K562 (cell line): ENCODE measurements around the gene UNC5C. TPM values are rescaled to one million over a fixed set of nuclear protein-coding genes. Genes with fewer than 3 reads are reported as not detected.

Experiments
- ATAC-seq: fragments of 200-7000 bp; cut with Tn5 transposase; 3 replicates; pipeline ENCODE4 v1.9.1; 2020; ENCODE audit warnings: moderate library complexity
- BruUV-seq: library from RNA; stranded (reverse); fragments of 400-500 nt; replicated peaks from 2 replicates; lab custom pipeline; 2021; lab: Mats Ljungman, UMichigan
- CTCF ChIA-PET: fragments of 300-600 bp; formaldehyde crosslinking; extraction: SDS; loops from one replicate; lab custom pipeline; 2021; ENCODE audit warnings: low intra/inter-chr PET ratio; lab: Yijun Ruan, JAX
- POLR2A ChIA-PET: fragments of 300-600, 350-650 bp; sonication (Branson Sonifier 250); formaldehyde crosslinking; extraction: SDS; loops from one replicate; lab custom pipeline; 2021; ENCODE audit warnings: antibody characterized with exemption, inconsistent platforms; lab: Yijun Ruan, JAX
- DNase-seq, 4 experiments: peaks; one replicate each; pipeline versions ENCODE4 v3.0.0 to v3.0.0-alpha.2; 2011 to 2018; ENCODE audit warnings: low spot score in 3 of 4, mixed read lengths in 3 of 4; ENCODE audit errors: extremely low read depth in 1 of 4
- FAIRE-seq: peaks from 2 replicates; lab custom pipeline; 2011; peaks lifted over from hg19 to GRCh38; lab: Jason Lieb, UNC
- H2AFZ ChIP-seq: 2 replicates; pipeline ENCODE4 v1.6.0; 2011; ENCODE audit warnings: low read depth, low read length, control low read depth, inconsistent platforms
- H3K27ac ChIP-seq: fragments of 200-600 bp; 3 replicates; pipeline ENCODE4 v1.8.0; 2011; ENCODE audit warnings: low read depth, mild to moderate bottlenecking, control low read depth, inconsistent platforms, low read length, moderate library complexity, mixed read lengths; ENCODE audit errors: extremely low read depth
- H3K27me3 ChIP-seq, 2 experiments: fragments of 300-600 bp in 1 of 2; 2 replicates in 1 of 2; 3 replicates in 1 of 2; pipeline versions ENCODE4 v1.6.0 to v1.8.0; 2011; ENCODE audit warnings: inconsistent platforms in 2 of 2, low read length in 2 of 2, mild to moderate bottlenecking in 1 of 2, mixed read lengths in 1 of 2, moderate library complexity in 1 of 2; ENCODE audit not compliant: control insufficient read depth in 2 of 2, insufficient read depth in 2 of 2
- H3K36me3 ChIP-seq: fragments of 300-600 bp; 3 replicates; pipeline ENCODE4 v1.8.0; 2011; ENCODE audit warnings: mild to moderate bottlenecking, low read length, inconsistent platforms; ENCODE audit not compliant: control insufficient read depth, insufficient read depth
- H3K4me1 ChIP-seq, 2 experiments: fragments of 200-600 bp in 1 of 2; replicated peaks in 1 of 2; 2 replicates in 1 of 2; 3 replicates in 1 of 2; pipeline versions ENCODE4 v1.5.1 to v1.8.0; 2011; ENCODE audit warnings: inconsistent platforms in 2 of 2, low read length in 2 of 2, mild to moderate bottlenecking in 1 of 2, mixed read lengths in 1 of 2, moderate library complexity in 1 of 2; ENCODE audit not compliant: control insufficient read depth in 2 of 2, insufficient read depth in 2 of 2
- H3K4me2 ChIP-seq: 2 replicates; pipeline ENCODE4 v1.6.1; 2011; ENCODE audit warnings: low read length, control low read depth, inconsistent platforms, mixed read lengths; ENCODE audit not compliant: insufficient read depth
- H3K4me3 ChIP-seq: fragments of 200-600 bp; sonication (generic), shearing (Covaris generic); 2 replicates; pipeline ENCODE4 v1.5.1; 2016; ENCODE audit warnings: control low read depth, inconsistent platforms
- H3K79me2 ChIP-seq: fragments of 200-600 bp; 3 replicates; pipeline ENCODE4 v1.8.0; 2011; ENCODE audit warnings: low read length, inconsistent platforms; ENCODE audit not compliant: control insufficient read depth, insufficient read depth
- H3K9ac ChIP-seq, 2 experiments: 2 replicates each; pipeline versions ENCODE4 v1.6.0 to v1.6.1; 2011; ENCODE audit warnings: low read depth in 2 of 2, low read length in 2 of 2, control low read depth in 1 of 2, inconsistent platforms in 1 of 2, mild to moderate bottlenecking in 1 of 2, mixed read lengths in 1 of 2; ENCODE audit not compliant: insufficient read depth in 1 of 2
- H3K9me1 ChIP-seq: one replicate; pipeline ENCODE4 v1.6.0; 2011; ENCODE audit warnings: inconsistent platforms, mild to moderate bottlenecking, low read length, moderate library complexity; ENCODE audit not compliant: control insufficient read depth, insufficient read depth
- H3K9me3 ChIP-seq: replicated peaks from 2 replicates; pipeline ENCODE4 v1.5.1; 2011; ENCODE audit warnings: low read depth, low read length, inconsistent platforms; ENCODE audit not compliant: control insufficient read depth, insufficient read depth
- H4K20me1 ChIP-seq: replicated peaks from 2 replicates; pipeline ENCODE4 v1.6.1; 2011; ENCODE audit warnings: low read length, inconsistent platforms, mixed read lengths; ENCODE audit not compliant: control insufficient read depth, insufficient read depth
- TGIF2 ChIP-seq: sonication (generic); formaldehyde crosslinking; IDR thresholded peaks from 2 replicates; pipeline ENCODE4 v1.8.1; 2022; ENCODE audit warnings: mild to moderate bottlenecking, missing genetic modification reagents, moderate library complexity
- ZNF316 ChIP-seq: fragments of 450-650 bp; IDR thresholded peaks from 2 replicates; pipeline ENCODE4 v1.6.1; 2016
- ZNF41 ChIP-seq: fragments of 250-450 bp; sonication (Bioruptor Pico); conservative IDR thresholded peaks from 2 replicates; pipeline ENCODE4 v1.4.0; 2020; ENCODE audit warnings: mild to moderate bottlenecking
- WGBS: fragments of 100-300 bp; shearing (Covaris generic); methylation state at CpG from one replicate; pipeline ENCODE4 v1.1.6; 2016; ENCODE audit warnings: low coverage, mixed read lengths; ENCODE audit not compliant: insufficient coverage; ENCODE audit errors: missing lambda C conversion rate; 5-methylcytosine and 5-hydroxymethylcytosine counted together
- in situ Hi-C: fragments of 300-500 bp; cut with MboI; formaldehyde crosslinking; loops from 4 replicates; pipeline ENCODE4 v1.15.0; 2018; ENCODE audit warnings: inconsistent platforms, mixed read lengths
- intact Hi-C: fragments of 100-400 bp; cut with micrococcal nuclease; formaldehyde crosslinking; loops from 2 replicates; pipeline ENCODE4 v1.14.2; 2022
- polyA plus RNA-seq, 8 experiments: library from polyadenylated mRNA; depleted of rRNA in 4 of 8; stranded (reverse) in 5 of 8; unstranded in 3 of 8; fragments of >200 nt; fragmentation: Nextera tagmentation in 2 of 8; fragmentation: Illumina TruSeq in 1 of 8; extraction: Ambion mirVana in 2 of 8; extraction: Trizol in 1 of 8; gene quantifications; 2 replicates each; pipeline versions ENCODE4 v1.2.1 to v1.2.3, GENCODE V29; 2011 to 2014; ENCODE audit warnings: inconsistent platforms in 1 of 8, missing spikeins in 1 of 8
- total RNA-seq, 7 experiments: library from RNA; depleted of rRNA in 6 of 7; stranded (reverse); fragments of >200 nt in 6 of 7; fragmentation: Illumina TruSeq in 2 of 7; extraction: Trizol in 2 of 7; gene quantifications; 2 replicates each; pipeline versions ENCODE4 v1.2.1 to v1.2.3, GENCODE V29; 2011 to 2021; ENCODE audit warnings: low replicate concordance in 1 of 7

Gene UNC5C
- total and polyA plus RNA-seq, 9 of the 15 experiments (the other 6 are each of a cell fraction or from before 2014, with no cell fraction given) = under 0.01 to 0.10 (median 0.03) TPM; not detected in 1

- ChIA-PET CTCF (no interaction called here), POLR2A (interaction anchor here (0.6 kb wide), 1 partner anchor 16 kb away, joined by 3 read pairs; no protein-coding TSS in a partner anchor)
- no peaks in the 10 kb centered on the region for H3K36me3 ChIP-seq
- no peaks in the 10 kb centered on the region for H3K27me3 ChIP-seq
- in situ Hi-C loops (no loop called here), intact Hi-C loops (no loop called here)
- 5% methylated on average over 1 of the region's 1 CpG for WGBS
- H3K9me1 ChIP-seq = no peaks in the 10 kb centered on the region
- FAIRE-seq (no peak), DNase-seq (no peak), ATAC-seq (no peak)
- no TSS peak for BruUV-seq
- TF ChIP-seq ZNF316 (0 out of 2 replicates have a peak, but pooled peaks have one; percentile 8), TGIF2 (no peak)
- H2AFZ ChIP-seq = no peak overlapping the region
- H3K4me1 ChIP-seq = no peaks in the 10 kb centered on the region
- H3K79me2 ChIP-seq = no peaks in the 10 kb centered on the region
- no peak overlapping the region for H3K27ac ChIP-seq
- no peak overlapping the region for H3K9ac ChIP-seq
- H3K9me3 ChIP-seq = no peaks in the 10 kb centered on the region
- no peaks in the 10 kb centered on the region for H4K20me1 ChIP-seq
- H3K4me3 ChIP-seq = no peak overlapping the region
- H3K4me2 ChIP-seq = no peak overlapping the region
Observed at GRCh38 chr4:95387719-95388118, 161.1 kb downstream of the UNC5C start.

DNA sequence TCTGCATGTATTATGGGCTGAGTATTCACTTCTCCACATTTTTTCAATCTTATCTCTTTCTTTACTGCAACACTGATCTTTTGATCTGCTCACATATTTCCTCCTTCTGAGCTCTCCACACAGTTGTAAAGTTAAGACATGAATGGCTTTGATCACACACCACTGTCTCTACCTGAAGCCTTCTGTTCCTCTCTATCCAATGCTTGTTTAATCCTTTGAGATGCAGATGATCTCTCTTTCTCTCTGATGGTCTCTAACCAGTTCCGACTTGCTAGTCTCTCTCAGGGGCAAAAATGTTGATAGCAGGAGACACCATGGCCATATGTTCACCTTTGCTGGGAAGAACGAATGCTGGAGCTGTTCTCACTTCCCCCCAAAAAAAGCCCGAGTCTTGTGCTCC, 162.4 kb downstream of the UNC5C start:
- ChIA-PET CTCF (no interaction called here), POLR2A (interaction anchor here (0.7 kb wide), 1 partner anchor 468 kb away, joined by 3 read pairs; no protein-coding TSS in a partner anchor)
- ATAC-seq = no peak
- Histone ChIP-seq H4K20me1 (no peaks in the 10 kb centered on the region), H3K4me1 (no peaks in the 10 kb centered on the region), H3K9me3 (no peaks in the 10 kb centered on the region), H2AFZ (no peak overlapping the region), H3K9ac (no peak overlapping the region), H3K36me3 (no peaks in the 10 kb centered on the region), H3K9me1 (no peaks in the 10 kb centered on the region), H3K4me2 (no peak overlapping the region), H3K27ac (no peak overlapping the region), H3K4me3 (no peak overlapping the region), H3K79me2 (no peaks in the 10 kb centered on the region), H3K27me3 (no peaks in the 10 kb centered on the region)
- 0% methylated on average over 3 of the region's 3 CpGs for WGBS
- in situ Hi-C loops = no loop called here
- no peak for FAIRE-seq
- BruUV-seq = no TSS peak
- intact Hi-C loops = no loop called here
- no peak for DNase-seq
- TF ChIP-seq ZNF41 (CRISPR knock-in tag) = no peak
